Mesendoderm (in vitro differentiated cells): Measurements from ENCODE around the gene ITCH.

Experiments
- DNase-seq: peaks from one replicate; pipeline ENCODE4 v3.0.0; 2013
- H2AK5ac ChIP-seq: 2 replicates; pipeline ENCODE4 v1.6.1; 2013; ENCODE audit warnings: low read length, inconsistent platforms
- H2BK120ac ChIP-seq: 2 replicates; pipeline ENCODE4 v1.6.1; 2013; ENCODE audit warnings: low read depth, mild to moderate bottlenecking, low read length, moderate library complexity, mixed read lengths
- H2BK15ac ChIP-seq: replicated peaks from 2 replicates; pipeline ENCODE4 v1.6.1; 2013; ENCODE audit warnings: low read depth, mild to moderate bottlenecking, moderate library complexity
- H2BK5ac ChIP-seq: 2 replicates; pipeline ENCODE4 v1.6.1; 2013; ENCODE audit warnings: low read length, inconsistent platforms
- H3K18ac ChIP-seq: 2 replicates; pipeline ENCODE4 v1.6.1; 2013; ENCODE audit warnings: mild to moderate bottlenecking, low read length, mixed read lengths
- H3K23ac ChIP-seq: one replicate; pipeline ENCODE4 v1.6.1; 2013; ENCODE audit warnings: low read length
- H3K27ac ChIP-seq: 2 replicates; pipeline ENCODE4 v1.5.1; 2013; ENCODE audit warnings: low read depth, mild to moderate bottlenecking, inconsistent platforms, low read length, moderate library complexity
- H3K27me3 ChIP-seq: 2 replicates; pipeline ENCODE4 v1.6.1; 2013; ENCODE audit warnings: low read length, control low read depth, mild to moderate bottlenecking, inconsistent platforms; ENCODE audit not compliant: insufficient read depth, poor library complexity
- H3K36me3 ChIP-seq: 2 replicates; pipeline ENCODE4 v1.6.1; 2013; ENCODE audit warnings: low read length, inconsistent platforms; ENCODE audit not compliant: control insufficient read depth, insufficient read depth
- H3K4ac ChIP-seq: one replicate; pipeline ENCODE4 v1.6.1; 2013; ENCODE audit warnings: low read depth, mild to moderate bottlenecking, low read length, moderate library complexity
- H3K4me1 ChIP-seq: 2 replicates; pipeline ENCODE4 v1.6.1; 2013; ENCODE audit warnings: low read depth, low read length, inconsistent platforms; ENCODE audit not compliant: control insufficient read depth
- H3K4me2 ChIP-seq: 2 replicates; pipeline ENCODE4 v1.6.1; 2013; ENCODE audit warnings: low read length
- H3K4me3 ChIP-seq: 2 replicates; pipeline ENCODE4 v1.5.1; 2013; ENCODE audit warnings: mild to moderate bottlenecking, low read length
- H3K56ac ChIP-seq: one replicate; pipeline ENCODE4 v1.6.1; 2013; ENCODE audit warnings: low read length
- H3K79me1 ChIP-seq: 2 replicates; pipeline ENCODE4 v1.6.1; 2013; ENCODE audit warnings: low read length, inconsistent platforms
- H3K79me2 ChIP-seq: 2 replicates; pipeline ENCODE4 v1.6.1; 2013; ENCODE audit warnings: mild to moderate bottlenecking, low read length; ENCODE audit not compliant: control insufficient read depth, insufficient read depth
- H3K9ac ChIP-seq: 2 replicates; pipeline ENCODE4 v1.6.1; 2013; ENCODE audit warnings: low read length, inconsistent platforms
- H4K5ac ChIP-seq: one replicate; pipeline ENCODE4 v1.6.1; 2013; ENCODE audit warnings: low read length
- H4K8ac ChIP-seq: one replicate; pipeline ENCODE4 v1.6.1; 2013; ENCODE audit warnings: low read depth, mild to moderate bottlenecking, control low read depth, low read length, moderate library complexity
- WGBS: extraction: QIAGEN DNeasy Blood & Tissue Kit; methylation state at CpG from one replicate; pipeline ENCODE4 v1.1.7; 2013; ENCODE audit warnings: low lambda C conversion rate, missing lambda C conversion rate; ENCODE audit not compliant: insufficient coverage; ENCODE audit errors: extremely low coverage; 5-methylcytosine and 5-hydroxymethylcytosine counted together

ITCH gene

DNA sequence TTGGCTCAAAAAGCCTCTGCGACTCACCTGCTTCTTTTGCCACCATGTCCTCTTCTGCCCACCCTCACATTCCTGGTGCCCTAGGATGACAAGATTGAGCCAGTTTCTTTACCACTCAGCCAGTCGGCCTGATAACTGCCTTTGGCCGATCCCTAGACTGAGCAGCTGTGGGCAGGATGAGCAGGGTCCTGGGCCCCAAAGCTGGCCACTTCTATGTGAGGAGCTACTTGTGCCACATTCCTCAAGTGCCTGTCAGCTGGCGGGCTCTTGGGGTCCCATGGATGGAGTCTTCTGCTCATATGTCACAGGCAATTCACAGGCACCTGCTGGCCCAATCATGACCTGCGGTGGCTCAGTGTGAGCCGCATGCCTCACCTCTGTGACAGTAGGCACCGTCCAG, 169.7 kb downstream of the ITCH start:
- Histone ChIP-seq H3K27ac (no peak overlapping the region), H4K5ac (no peak overlapping the region), H3K56ac (no peak overlapping the region), H2BK120ac (no peak overlapping the region), H3K18ac (no peak overlapping the region), H2BK5ac (no peak overlapping the region), H3K4me1 (no peaks in the 10 kb centered on the region), H3K4me3 (no peak overlapping the region), H4K8ac (no peak overlapping the region), H3K9ac (no peak overlapping the region), H3K4me2 (no peak overlapping the region), H3K4ac (no peak overlapping the region), H3K36me3 (peaks cover 14% of the 10 kb centered on the region), H3K23ac (no peak overlapping the region), H3K27me3 (no peaks in the 10 kb centered on the region), H3K79me2 (no peaks in the 10 kb centered on the region), H3K79me1 (peaks cover 6% of the 10 kb centered on the region), H2BK15ac (no peak overlapping the region), H2AK5ac (no peak overlapping the region)
- DNase-seq, result no peak
- WGBS, result no CpG with 5 or more reads among the region's 7 CpGs

DNA sequence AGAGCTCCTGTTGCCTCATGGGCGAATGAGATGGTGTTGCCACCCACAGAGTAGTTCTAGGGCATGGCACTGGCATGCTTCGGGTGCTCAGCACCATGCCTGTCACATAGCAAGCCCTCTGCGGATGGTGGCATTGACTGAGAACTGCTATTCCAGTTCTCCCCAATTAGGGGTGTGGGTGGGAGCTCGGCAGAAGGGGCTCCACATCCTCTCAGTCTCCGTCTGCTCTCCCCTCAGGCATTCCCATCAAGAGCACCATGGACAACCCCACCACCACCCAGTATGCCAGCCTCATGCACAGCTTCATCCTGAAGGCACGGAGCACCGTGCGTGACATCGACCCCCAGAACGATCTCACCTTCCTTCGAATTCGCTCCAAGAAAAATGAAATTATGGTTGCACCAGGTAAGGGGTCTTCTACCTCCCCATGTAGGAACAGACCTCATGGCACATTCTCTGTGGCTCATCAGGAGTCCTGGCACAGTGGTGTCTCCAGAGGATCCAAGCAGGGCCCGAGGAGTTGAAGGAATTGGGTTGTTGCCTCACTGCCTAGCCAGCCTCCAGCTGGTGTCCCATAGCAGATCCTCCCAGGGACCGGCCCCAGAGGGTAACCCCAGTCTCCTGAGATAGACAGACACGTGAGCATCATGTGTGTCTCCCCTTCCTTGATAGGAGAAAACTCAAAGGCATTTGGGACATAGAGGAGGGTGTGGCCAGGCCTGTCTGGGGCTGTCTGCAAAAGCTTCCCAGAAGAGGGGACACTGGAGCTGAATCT, 171.5 kb downstream of the ITCH start:
- H3K4me1 ChIP-seq, result no peaks in the 10 kb centered on the region
- no peak overlapping the region for H3K4me3 ChIP-seq
- no peak overlapping the region for H2BK15ac ChIP-seq
- no peak overlapping the region for H2BK120ac ChIP-seq
- no peaks in the 10 kb centered on the region for H3K27me3 ChIP-seq
- peaks cover 6% of the 10 kb centered on the region for H3K79me1 ChIP-seq
- no peak for DNase-seq
- no peak overlapping the region for H3K18ac ChIP-seq
- no peak overlapping the region for H3K23ac ChIP-seq
- no CpG with 5 or more reads among the region's 15 CpGs for WGBS
- no peak overlapping the region for H4K5ac ChIP-seq
- H2BK5ac ChIP-seq, result no peak overlapping the region
- no peak overlapping the region for H3K4me2 ChIP-seq
- H4K8ac ChIP-seq, result no peak overlapping the region
- no peak overlapping the region for H3K27ac ChIP-seq
- H3K36me3 ChIP-seq, result peaks cover 9% of the 10 kb centered on the region
- no peaks in the 10 kb centered on the region for H3K79me2 ChIP-seq
- H3K4ac ChIP-seq, result no peak overlapping the region
- H3K9ac ChIP-seq, result no peak overlapping the region
- H2AK5ac ChIP-seq, result no peak overlapping the region
- H3K56ac ChIP-seq, result no peak overlapping the region

DNA sequence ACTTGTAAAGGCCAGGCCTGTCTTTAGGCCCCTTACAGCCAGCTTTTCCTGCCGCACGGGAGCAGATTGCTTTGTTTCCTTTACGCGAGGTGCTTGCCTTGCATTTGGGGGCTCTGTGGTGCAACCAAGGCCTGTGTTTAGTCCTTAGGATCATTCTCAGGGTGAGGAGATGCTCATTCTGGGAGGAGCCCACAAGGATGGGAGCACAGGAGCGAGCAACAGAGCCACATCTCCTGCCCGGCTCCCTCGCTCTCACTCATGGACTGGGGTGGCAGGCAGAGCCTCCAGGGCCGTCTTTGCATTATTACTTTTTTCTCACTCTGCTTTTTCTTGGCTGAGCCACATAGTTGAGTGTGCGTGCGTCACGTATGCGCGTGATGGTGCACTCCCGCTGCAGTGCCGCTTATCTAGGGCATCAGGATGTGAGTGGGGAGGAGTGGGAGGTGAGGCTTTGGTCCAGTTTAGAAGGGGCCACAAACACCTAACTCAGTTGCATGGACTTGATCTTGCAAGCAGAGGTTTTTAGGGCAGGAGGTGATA, 172.3 kb downstream of the ITCH start:
- H3K36me3 ChIP-seq, result peaks cover 9% of the 10 kb centered on the region
- H4K8ac ChIP-seq, result no peak overlapping the region
- no peak overlapping the region for H3K27ac ChIP-seq
- H3K23ac ChIP-seq, result no peak overlapping the region
- no CpG with 5 or more reads among the region's 15 CpGs for WGBS
- H2AK5ac ChIP-seq, result no peak overlapping the region
- H2BK5ac ChIP-seq, result no peak overlapping the region
- no peaks in the 10 kb centered on the region for H3K27me3 ChIP-seq
- no peak overlapping the region for H3K56ac ChIP-seq
- H3K9ac ChIP-seq, result no peak overlapping the region
- H3K79me1 ChIP-seq, result peaks cover 6% of the 10 kb centered on the region
- no peak overlapping the region for H3K4ac ChIP-seq
- no peak overlapping the region for H4K5ac ChIP-seq
- H3K79me2 ChIP-seq, result no peaks in the 10 kb centered on the region
- no peak overlapping the region for H2BK15ac ChIP-seq
- no peak overlapping the region for H3K4me2 ChIP-seq
- no peaks in the 10 kb centered on the region for H3K4me1 ChIP-seq
- no peak for DNase-seq
- no peak overlapping the region for H3K18ac ChIP-seq
- H3K4me3 ChIP-seq, result no peak overlapping the region
- H2BK120ac ChIP-seq, result no peak overlapping the region

DNA sequence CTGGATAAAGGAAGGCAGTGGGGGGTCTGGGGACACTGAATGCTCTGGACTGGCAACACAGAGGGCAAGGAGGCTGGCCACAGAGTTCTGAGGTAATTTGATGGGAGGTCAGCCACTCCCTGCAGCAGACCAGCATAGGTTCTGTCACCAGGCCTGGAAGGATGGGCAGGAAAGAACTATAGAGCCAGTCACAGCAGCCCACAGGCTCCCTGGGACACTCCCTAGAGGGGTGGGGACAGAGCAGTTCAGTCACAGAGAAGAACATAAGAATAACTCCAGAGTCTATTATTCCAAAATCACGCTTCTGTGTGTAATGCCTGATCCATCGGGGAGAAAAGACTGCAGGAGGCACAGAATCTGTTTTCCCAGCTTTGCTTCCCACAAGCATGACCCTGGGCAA, 172.8 kb downstream of the ITCH start:
- no CpG with 5 or more reads among the region's 2 CpGs for WGBS
- Histone ChIP-seq H3K4me1 (no peaks in the 10 kb centered on the region), H3K27me3 (no peaks in the 10 kb centered on the region), H3K79me2 (no peaks in the 10 kb centered on the region), H2BK15ac (no peak overlapping the region), H3K4ac (no peak overlapping the region), H3K4me2 (no peak overlapping the region), H3K27ac (no peak overlapping the region), H3K9ac (no peak overlapping the region), H3K4me3 (no peak overlapping the region), H3K56ac (no peak overlapping the region), H2BK120ac (no peak overlapping the region), H4K5ac (no peak overlapping the region), H3K36me3 (peaks cover 9% of the 10 kb centered on the region), H3K18ac (no peak overlapping the region), H2AK5ac (no peak overlapping the region), H2BK5ac (no peak overlapping the region), H3K79me1 (peaks cover 6% of the 10 kb centered on the region), H3K23ac (no peak overlapping the region), H4K8ac (no peak overlapping the region)
- no peak for DNase-seq

DNA sequence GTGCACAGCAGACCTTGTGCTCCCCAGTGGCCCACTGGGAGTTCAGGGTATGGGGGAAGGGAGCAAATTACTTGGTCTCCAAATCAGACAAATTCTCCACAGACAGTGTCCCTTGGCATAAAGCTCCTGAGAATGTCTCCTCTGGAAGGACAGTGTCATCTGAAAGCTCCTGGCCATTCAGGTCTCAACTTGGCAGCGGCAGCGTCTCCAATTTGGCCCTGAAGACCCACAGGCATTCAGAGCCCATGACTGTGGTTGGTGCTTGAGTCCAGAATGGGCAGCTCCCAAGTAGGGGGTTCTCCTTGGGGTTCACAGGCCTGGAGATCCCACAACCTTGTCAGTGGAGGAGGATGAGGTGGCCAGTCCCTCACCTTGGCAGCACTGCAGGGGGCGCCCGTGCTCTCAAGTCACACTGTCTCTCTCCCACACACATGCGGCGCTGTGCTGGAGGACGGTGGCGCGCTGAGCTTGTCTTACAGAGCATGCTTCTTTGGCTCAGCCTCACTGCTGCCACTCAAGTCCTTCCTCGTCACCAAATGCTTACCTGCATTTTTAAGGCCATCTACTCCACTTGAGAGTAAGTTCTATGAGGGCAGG, 173.8 kb downstream of the ITCH start:
- Histone ChIP-seq H3K4me3 (no peak overlapping the region), H4K8ac (no peak overlapping the region), H3K9ac (no peak overlapping the region), H2BK120ac (no peak overlapping the region), H2BK5ac (no peak overlapping the region), H3K27me3 (no peaks in the 10 kb centered on the region), H3K23ac (no peak overlapping the region), H3K79me2 (no peaks in the 10 kb centered on the region), H3K18ac (no peak overlapping the region), H3K36me3 (peaks cover 9% of the 10 kb centered on the region), H2AK5ac (no peak overlapping the region), H2BK15ac (no peak overlapping the region), H3K4ac (no peak overlapping the region), H3K56ac (no peak overlapping the region), H3K4me1 (no peaks in the 10 kb centered on the region), H3K27ac (no peak overlapping the region), H3K4me2 (no peak overlapping the region), H4K5ac (no peak overlapping the region), H3K79me1 (no peaks in the 10 kb centered on the region)
- no CpG with 5 or more reads among the region's 10 CpGs for WGBS
- DNase-seq, result peak; percentile 53
